Glutamatergic neuron (in vitro differentiated cells): ENCODE measurements around the gene HOXA13. TPM values are rescaled to one million over a fixed set of nuclear protein-coding genes. Genes with fewer than 3 reads are reported as not detected.

ENCODE experiments used
- DNase-seq: peaks from one replicate; pipeline ENCODE4 v3.0.0; 2022
- H3K27ac Mint-ChIP-seq: one replicate; pipeline ENCODE4 v1.8.0; 2020; ENCODE audit warnings: mild to moderate bottlenecking, mixed read lengths, inconsistent platforms; ENCODE audit not compliant: unreplicated experiment
- H3K27me3 Mint-ChIP-seq: one replicate; pipeline ENCODE4 v1.8.0; 2020; ENCODE audit warnings: mild to moderate bottlenecking, moderate library complexity, mixed read lengths, inconsistent platforms; ENCODE audit not compliant: unreplicated experiment
- H3K36me3 Mint-ChIP-seq: one replicate; pipeline ENCODE4 v1.8.0; 2020; ENCODE audit warnings: mild to moderate bottlenecking, mixed read lengths, inconsistent platforms; ENCODE audit not compliant: unreplicated experiment
- H3K4me1 Mint-ChIP-seq: one replicate; pipeline ENCODE4 v1.8.0; 2020; ENCODE audit warnings: mild to moderate bottlenecking, low read depth, mixed read lengths, inconsistent platforms; ENCODE audit not compliant: unreplicated experiment
- H3K4me3 Mint-ChIP-seq: one replicate; pipeline ENCODE4 v1.8.0; 2020; ENCODE audit warnings: mild to moderate bottlenecking, mixed read lengths, inconsistent platforms; ENCODE audit not compliant: unreplicated experiment
- H3K9me3 Mint-ChIP-seq: one replicate; pipeline ENCODE4 v1.8.0; 2020; ENCODE audit warnings: mild to moderate bottlenecking, moderate library complexity, mixed read lengths, inconsistent platforms; ENCODE audit not compliant: unreplicated experiment
- total RNA-seq: library from RNA; stranded (reverse); fragmentation: NEBNext Ultra II Directional; extraction: Animal tissue kit (Norgen Biotek cat#: 25700); gene quantifications from one replicate; pipeline ENCODE4 v1.2.1, GENCODE V29; 2021; ENCODE audit not compliant: unreplicated experiment
- TF ChIP-seq, protein P1 (sequence below): fragments of 200-600 bp; sonication (generic); IDR thresholded peaks from one replicate; pipeline ENCODE4 v1.5.0; 2021; ENCODE audit not compliant: partially characterized antibody, unreplicated experiment

Gene HOXA13
- total RNA-seq, 1 donor from 2014 or later: not detected

DNA sequence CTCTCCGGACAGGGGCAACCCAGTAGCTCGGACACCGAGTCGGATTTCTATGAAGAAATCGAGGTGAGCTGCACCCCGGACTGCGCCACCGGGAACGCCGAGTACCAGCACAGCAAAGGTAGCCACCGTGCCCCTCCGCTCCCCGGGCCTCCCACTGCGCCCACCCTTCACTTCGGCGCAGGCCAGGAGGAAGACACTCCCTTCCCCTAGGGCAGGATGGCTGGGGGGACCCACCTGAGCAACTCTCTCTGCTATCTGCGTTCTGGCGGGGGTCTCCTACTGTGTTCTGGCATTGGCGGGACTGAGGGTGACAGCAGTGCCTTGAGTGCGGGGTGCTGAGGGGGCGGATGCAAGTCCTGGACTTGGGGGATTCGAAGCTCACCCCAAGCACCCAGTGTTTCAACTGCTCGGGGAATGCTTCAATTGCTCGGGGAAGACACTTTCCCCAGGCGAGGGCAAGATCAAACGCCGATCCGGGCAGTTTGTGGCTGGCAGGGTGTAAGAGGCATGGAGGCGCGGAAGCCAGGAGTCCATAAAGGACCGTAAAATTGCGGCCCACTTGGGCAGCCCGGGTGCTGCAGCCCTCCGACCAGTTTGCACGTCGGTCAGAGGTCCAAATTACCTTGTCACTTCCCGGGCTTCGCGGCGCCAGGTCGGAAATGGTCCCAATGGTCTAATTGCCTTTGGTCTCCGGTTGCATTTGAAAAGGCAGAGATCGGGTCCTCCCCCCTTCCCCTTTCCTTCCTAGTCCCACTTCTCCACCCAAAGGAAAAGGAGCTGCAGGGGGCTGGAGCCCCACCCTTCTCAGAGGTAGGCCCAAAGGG, 43.7 kb upstream of the HOXA13 start:
- Mint-ChIP-seq H3K27ac (no peak overlapping the region), H3K36me3 (no peaks in the 10 kb centered on the region), H3K4me3 (peak overlapping the region; percentile 88), H3K9me3 (peaks cover 9% of the 10 kb centered on the region), H3K4me1 (peaks cover 8% of the 10 kb centered on the region), H3K27me3 (peaks cover 38% of the 10 kb centered on the region)
- DNase-seq: no peak
- TF ChIP-seq, protein P1, sequence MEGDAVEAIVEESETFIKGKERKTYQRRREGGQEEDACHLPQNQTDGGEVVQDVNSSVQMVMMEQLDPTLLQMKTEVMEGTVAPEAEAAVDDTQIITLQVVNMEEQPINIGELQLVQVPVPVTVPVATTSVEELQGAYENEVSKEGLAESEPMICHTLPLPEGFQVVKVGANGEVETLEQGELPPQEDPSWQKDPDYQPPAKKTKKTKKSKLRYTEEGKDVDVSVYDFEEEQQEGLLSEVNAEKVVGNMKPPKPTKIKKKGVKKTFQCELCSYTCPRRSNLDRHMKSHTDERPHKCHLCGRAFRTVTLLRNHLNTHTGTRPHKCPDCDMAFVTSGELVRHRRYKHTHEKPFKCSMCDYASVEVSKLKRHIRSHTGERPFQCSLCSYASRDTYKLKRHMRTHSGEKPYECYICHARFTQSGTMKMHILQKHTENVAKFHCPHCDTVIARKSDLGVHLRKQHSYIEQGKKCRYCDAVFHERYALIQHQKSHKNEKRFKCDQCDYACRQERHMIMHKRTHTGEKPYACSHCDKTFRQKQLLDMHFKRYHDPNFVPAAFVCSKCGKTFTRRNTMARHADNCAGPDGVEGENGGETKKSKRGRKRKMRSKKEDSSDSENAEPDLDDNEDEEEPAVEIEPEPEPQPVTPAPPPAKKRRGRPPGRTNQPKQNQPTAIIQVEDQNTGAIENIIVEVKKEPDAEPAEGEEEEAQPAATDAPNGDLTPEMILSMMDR: no peak

DNA sequence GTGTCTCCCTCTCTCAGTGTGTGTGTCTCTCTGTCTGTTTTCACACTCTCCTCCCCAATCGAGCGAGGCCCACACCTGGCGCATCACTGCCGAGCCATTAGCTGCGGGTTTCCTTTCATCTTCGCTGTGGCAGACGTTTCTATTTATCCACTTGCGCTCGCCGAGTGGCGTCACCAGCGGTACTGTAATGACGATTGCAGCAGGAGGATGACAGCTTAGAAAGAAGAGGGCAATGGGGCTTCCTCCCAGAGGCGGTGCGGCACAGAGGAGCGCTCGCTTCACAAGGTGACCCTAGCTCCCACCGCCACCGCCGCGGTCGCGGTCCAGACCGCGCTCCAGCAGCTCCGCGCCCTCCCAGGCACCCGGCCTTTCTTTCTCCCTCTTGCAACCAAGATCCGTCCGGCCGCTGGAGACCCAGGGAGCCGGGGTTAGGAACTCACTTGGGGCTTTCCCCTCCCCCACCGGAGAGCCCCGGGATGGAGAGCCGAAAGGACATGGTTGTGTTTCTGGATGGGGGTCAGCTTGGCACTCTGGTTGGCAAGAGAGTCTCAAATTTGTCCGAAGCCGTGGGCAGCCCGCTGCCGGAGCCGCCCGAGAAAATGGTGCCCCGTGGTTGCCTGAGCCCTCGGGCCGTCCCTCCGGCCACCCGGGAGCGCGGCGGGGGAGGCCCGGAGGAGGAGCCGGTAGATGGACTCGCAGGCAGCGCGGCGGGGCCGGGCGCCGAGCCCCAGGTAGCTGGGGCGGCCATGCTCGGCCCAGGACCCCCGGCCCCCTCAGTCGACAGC, 42.9 kb upstream of the HOXA13 start, which contains the start of gene EVX1:
Gene EVX1, plus strand, starts transcription at position 248 of the 785 bp plus-strand sequence. Its CDS starts 229 bp downstream, at position 477.
- Mint-ChIP-seq H3K27ac (no peak within 1 kb of the TSS), H3K4me1 (peaks cover 8% of the 10 kb centered on the region), H3K27me3 (peaks cover 44% of the 10 kb centered on the region), H3K36me3 (no peaks in the 10 kb centered on the region), H3K4me3 (peak within 1 kb of the TSS; percentile 88), H3K9me3 (peaks cover 9% of the 10 kb centered on the region)
- TF ChIP-seq, protein P1: no peak
- DNase-seq: peak; percentile 44

DNA sequence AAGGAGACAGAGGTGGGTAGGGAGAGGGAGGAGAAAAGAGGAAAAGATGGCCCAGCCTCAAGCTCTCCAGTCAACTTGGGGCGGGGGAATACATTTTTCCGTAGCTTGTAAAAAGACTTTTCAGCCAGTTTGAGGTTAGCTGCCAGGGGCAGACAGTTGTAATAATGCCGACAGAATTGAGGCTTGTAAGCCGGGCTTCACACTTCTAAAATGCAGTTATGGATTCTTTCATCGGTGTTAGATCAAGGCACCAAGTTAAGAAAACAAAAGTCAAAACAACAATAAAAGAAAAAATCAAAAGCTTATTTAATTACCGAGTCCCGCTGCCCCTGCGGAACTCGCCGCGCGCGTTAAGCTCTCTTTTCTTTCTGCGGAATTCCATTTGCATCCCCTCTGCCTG, 42.3 kb upstream of the HOXA13 start:
- Mint-ChIP-seq H3K27ac (no peak overlapping the region), H3K27me3 (peaks cover 44% of the 10 kb centered on the region), H3K4me3 (peak overlapping the region; percentile 80), H3K9me3 (peaks cover 9% of the 10 kb centered on the region), H3K36me3 (no peaks in the 10 kb centered on the region), H3K4me1 (peaks cover 8% of the 10 kb centered on the region)
- TF ChIP-seq, protein P1: no peak
- DNase-seq: no peak

DNA sequence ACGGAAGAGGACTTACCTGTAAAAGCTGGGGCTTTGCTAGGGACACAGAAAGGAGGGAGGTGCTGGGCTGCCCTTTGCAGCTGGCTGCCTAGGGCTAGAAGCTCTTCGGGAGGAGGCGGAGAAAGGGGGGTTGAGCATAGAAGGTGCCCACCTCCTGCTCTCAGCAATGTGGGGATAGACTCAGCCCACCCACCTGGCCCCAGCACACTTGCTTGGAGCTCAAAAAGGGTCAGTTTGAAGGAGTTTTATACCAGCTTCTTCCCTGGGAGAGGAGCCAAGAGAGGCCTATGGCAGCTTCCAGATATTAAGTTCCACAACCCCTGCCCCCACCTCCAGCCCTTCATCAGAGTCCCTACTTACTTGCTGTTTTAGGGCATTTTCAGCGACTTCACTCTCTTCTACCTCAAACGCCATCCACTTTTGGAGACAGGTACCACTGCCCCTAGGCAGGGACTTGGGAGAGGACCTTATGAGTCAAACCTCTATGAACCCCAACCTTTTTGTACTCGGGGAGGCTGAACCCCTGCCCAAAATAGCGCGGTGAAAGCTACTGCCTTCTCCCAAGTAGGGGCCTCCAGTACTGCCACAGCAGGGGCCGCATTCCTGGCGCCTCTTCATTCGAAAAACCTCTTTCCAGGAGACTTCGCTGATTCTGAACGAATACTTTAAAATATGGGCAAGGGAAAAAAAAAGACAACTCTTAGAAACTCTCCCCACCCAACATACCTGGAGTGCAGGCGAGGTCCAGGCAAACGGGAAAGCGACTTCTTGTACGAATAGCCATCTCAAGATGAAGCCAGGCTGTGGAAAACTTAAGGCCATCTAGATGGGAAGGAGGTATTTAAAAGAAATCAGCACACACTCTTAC, 41.5 kb upstream of the HOXA13 start:
- TF ChIP-seq, protein P1: no peak
- Mint-ChIP-seq H3K36me3 (no peaks in the 10 kb centered on the region), H3K9me3 (peaks cover 10% of the 10 kb centered on the region), H3K27ac (no peak overlapping the region), H3K4me3 (peak overlapping the region; percentile 80), H3K27me3 (peaks cover 44% of the 10 kb centered on the region), H3K4me1 (peaks cover 8% of the 10 kb centered on the region)
- DNase-seq: no peak
